GM13977 (cell line): Measurements from ENCODE around the gene CD2BP2.
"Not testable (repeated sequence)": the region's sequence is repeated elsewhere in the genome, so short reads cannot be mapped to it uniquely, and the experiment has no call there.

Experiments
- DNase-seq: peaks from one replicate; pipeline ENCODE4 v3.0.0; 2012; ENCODE audit warnings: low spot score
- CTCF ChIP-seq: IDR thresholded peaks from 2 replicates; pipeline ENCODE4 v1.5.1; 2012; ENCODE audit warnings: mild to moderate bottlenecking, control low read depth; ENCODE audit not compliant: insufficient read depth; ENCODE audit errors: extremely low read depth, missing control alignments
- in situ Hi-C: fragments of 300-500 bp; cut with MboI; formaldehyde crosslinking; loops from one replicate; pipeline ENCODE4 v1.12.0; 2022; ENCODE audit warnings: low sequenced_read_pairs, low pct_unique_long_range_greater_than_20kb, mixed read lengths, inconsistent platforms; ENCODE audit not compliant: unreplicated experiment

Gene CD2BP2

GRCh38 chr16:30350134-30350871 lies 4.8 kb downstream of the CD2BP2 start:
- no peak for TF ChIP-seq CTCF
- DNase-seq = peak; percentile 85
- in situ Hi-C loops = no loop called here

- in situ Hi-C loops = no loop called here
- no peak for TF ChIP-seq CTCF
- DNase-seq = no peak
Measured at GRCh38 chr16:30349675-30350074, 5.4 kb downstream of the CD2BP2 start.

- no peak for TF ChIP-seq CTCF
- DNase-seq = no peak
- in situ Hi-C loops = no loop called here
Measured at GRCh38 chr16:30348929-30349328, 6.2 kb downstream of the CD2BP2 start.

- in situ Hi-C loops = no loop called here
- no peak for DNase-seq
- TF ChIP-seq CTCF = no peak
Measured at GRCh38 chr16:30348113-30348512, 7.0 kb downstream of the CD2BP2 start.

- no peak for TF ChIP-seq CTCF
- no peak for DNase-seq
- in situ Hi-C loops = no loop called here
Measured at GRCh38 chr16:30346286-30346685, 8.8 kb downstream of the CD2BP2 start.

GRCh38 chr16:30343491-30343820 lies 11.7 kb downstream of the CD2BP2 start:
- DNase-seq, in situ Hi-C loops: not testable (repeated sequence)

- in situ Hi-C loops = no loop called here
- TF ChIP-seq CTCF = no peak
- DNase-seq = no peak
Measured at GRCh38 chr16:30342751-30343490, 12.2 kb downstream of the CD2BP2 start.

- DNase-seq, in situ Hi-C loops: not testable (repeated sequence)
Measured at GRCh38 chr16:30341971-30342370, 13.1 kb downstream of the CD2BP2 start.
